ENCODE data around the gene C1QTNF6. TPM values are rescaled to one million over a fixed set of nuclear protein-coding genes. Genes with fewer than 3 reads are reported as not detected.

Gene C1QTNF6
- total and polyA plus RNA-seq, 2 experiments from 2014 or later = 23.6 to 29.7 TPM

GRCh38 chr22:37144180-37144554 is 43.9 kb downstream of the C1QTNF6 start:
- Histone ChIP-seq H2AFZ (no peak overlapping the region), H3K4me1 (ENCODE audit: insufficient read depth) (no peaks in the 10 kb centered on the region), H3K27me3 (no peaks in the 10 kb centered on the region)

GRCh38 chr22:37141971-37142370 is 46.1 kb downstream of the C1QTNF6 start:
- Histone ChIP-seq H2AFZ (no peak overlapping the region), H3K27me3 (no peaks in the 10 kb centered on the region), H3K4me1 (ENCODE audit: insufficient read depth) (no peaks in the 10 kb centered on the region), H3K79me2 (no peaks in the 10 kb centered on the region), H3K9me3 (ENCODE audit: low read depth) (no peaks in the 10 kb centered on the region), H3K4me3 (no peak overlapping the region), H4K20me1 (ENCODE audit: insufficient read depth, poor library complexity, severe bottlenecking) (no peaks in the 10 kb centered on the region), H3K27ac (no peak overlapping the region), H3K4me2 (no peak overlapping the region), H3K9me2 (replicated peaks; ENCODE audit: insufficient read depth) (no peaks in the 10 kb centered on the region), H3K36me3 (replicated peaks; ENCODE audit: insufficient read depth, low read depth) (no peaks in the 10 kb centered on the region)
- TF ChIP-seq EZH2phosphoT487 (IDR thresholded peaks at IDR 0.05; ENCODE audit: low read depth, severe bottlenecking, unreplicated experiment) (no peak), CTCF (IDR thresholded peaks at IDR 0.05; ENCODE audit: poor library complexity) (no peak), EZH2 (IDR thresholded peaks at IDR 0.05; ENCODE audit: borderline replicate concordance) (no peak)
- 75% methylated on average over 6 of the region's 6 CpGs for WGBS (ENCODE audit: low lambda C conversion rate, missing lambda C conversion rate)
- DNase-seq (ENCODE audit: low spot score) = no peak

More at GRCh38 chr22:37144180-37144554, 43.9 kb downstream of the C1QTNF6 start:
- no peaks in the 10 kb centered on the region for H3K36me3 ChIP-seq (replicated peaks; ENCODE audit: insufficient read depth, low read depth)
- H3K79me2 ChIP-seq = no peaks in the 10 kb centered on the region
- H3K27ac ChIP-seq = no peak overlapping the region
- H4K20me1 ChIP-seq (ENCODE audit: insufficient read depth, poor library complexity, severe bottlenecking) = no peaks in the 10 kb centered on the region
- no peak for DNase-seq (ENCODE audit: low spot score)
- H3K9me3 ChIP-seq (ENCODE audit: low read depth) = no peaks in the 10 kb centered on the region
- no peak for TF ChIP-seq EZH2phosphoT487 (IDR thresholded peaks at IDR 0.05; ENCODE audit: low read depth, severe bottlenecking, unreplicated experiment)
- no peak for TF ChIP-seq CTCF (IDR thresholded peaks at IDR 0.05; ENCODE audit: poor library complexity)
- no peak for TF ChIP-seq EZH2 (IDR thresholded peaks at IDR 0.05; ENCODE audit: borderline replicate concordance)
- no peak overlapping the region for H3K4me3 ChIP-seq
- 92% methylated on average over 10 of the region's 10 CpGs for WGBS (ENCODE audit: low lambda C conversion rate, missing lambda C conversion rate)
- no peak overlapping the region for H3K4me2 ChIP-seq
- H3K9me2 ChIP-seq (replicated peaks; ENCODE audit: insufficient read depth) = no peaks in the 10 kb centered on the region

- H3K27me3 ChIP-seq = no peaks in the 10 kb centered on the region
- WGBS (ENCODE audit: low lambda C conversion rate, missing lambda C conversion rate) = 93% methylated on average over 10 of the region's 10 CpGs
- H3K79me2 ChIP-seq = no peaks in the 10 kb centered on the region
- H2AFZ ChIP-seq = no peak overlapping the region
- no peaks in the 10 kb centered on the region for H3K36me3 ChIP-seq (replicated peaks; ENCODE audit: insufficient read depth, low read depth)
- H3K4me2 ChIP-seq = no peak overlapping the region
- no peak overlapping the region for H3K27ac ChIP-seq
- no peaks in the 10 kb centered on the region for H3K9me3 ChIP-seq (ENCODE audit: low read depth)
- no peaks in the 10 kb centered on the region for H4K20me1 ChIP-seq (ENCODE audit: insufficient read depth, poor library complexity, severe bottlenecking)
- no peaks in the 10 kb centered on the region for H3K4me1 ChIP-seq (ENCODE audit: insufficient read depth)
- TF ChIP-seq EZH2phosphoT487 (IDR thresholded peaks at IDR 0.05; ENCODE audit: low read depth, severe bottlenecking, unreplicated experiment) = no peak
- no peak for TF ChIP-seq CTCF (IDR thresholded peaks at IDR 0.05; ENCODE audit: poor library complexity)
- no peak for TF ChIP-seq EZH2 (IDR thresholded peaks at IDR 0.05; ENCODE audit: borderline replicate concordance)
- no peaks in the 10 kb centered on the region for H3K9me2 ChIP-seq (replicated peaks; ENCODE audit: insufficient read depth)
- no peak overlapping the region for H3K4me3 ChIP-seq
- DNase-seq (ENCODE audit: low spot score) = no peak
These were observed 46.6 kb downstream of the C1QTNF6 start for GRCh38 chr22:37141476-37141875.

Measured in hepatocyte (in vitro differentiated cells).